ENCODE measurements around the gene ATRIP.

Gene ATRIP

GRCh38 chr3:48503401-48504050 is 57.0 kb downstream of the ATRIP start:
- DNase-seq (ENCODE audit: low read depth in 2 of 2), result no peak

- DNase-seq (ENCODE audit: low read depth in 2 of 2), result peak in 1 of 2 donors; percentile 13
Observed at GRCh38 chr3:48504051-48504946, 57.8 kb downstream of the ATRIP start, which contains the start of gene SHISA5. SHISA5 (minus strand) TSS chr3:48504174; CDS start chr3:48504094, 80 bp downstream.

- DNase-seq (ENCODE audit: low read depth in 2 of 2), result no peak
Observed at GRCh38 chr3:48505146-48505545, 58.6 kb downstream of the ATRIP start.

GRCh38 chr3:48505968-48506504 is 59.5 kb downstream of the ATRIP start:
- DNase-seq (ENCODE audit: low read depth in 2 of 2), result no peak

- DNase-seq (ENCODE audit: low read depth in 2 of 2), result peak; percentile 47 to 63
Observed at GRCh38 chr3:48507256-48508061, 60.9 kb downstream of the ATRIP start.

GRCh38 chr3:48511551-48511950 is 65.0 kb downstream of the ATRIP start:
- DNase-seq (ENCODE audit: low read depth in 2 of 2), result no peak

- DNase-seq (ENCODE audit: low read depth in 2 of 2), result no peak
Observed at GRCh38 chr3:48514431-48515227, 68.1 kb downstream of the ATRIP start.

Measured in activated CD8-positive, alpha-beta memory T cell treated with anti-CD3 and anti-CD28 coated beads for 4 hours (primary cell).